HUES6 (cell line): ENCODE data around the gene NDUFB4.

ENCODE experiments used
- H3K27ac ChIP-seq: 2 replicates; pipeline ENCODE4 v1.7.0; 2013; ENCODE audit warnings: low read depth, mild to moderate bottlenecking, low read length, inconsistent platforms
- H3K27me3 ChIP-seq: 2 replicates; pipeline ENCODE4 v1.6.1; 2013; ENCODE audit warnings: low read length; ENCODE audit not compliant: control insufficient read depth, insufficient read depth
- H3K36me3 ChIP-seq: 2 replicates; pipeline ENCODE4 v1.6.1; 2013; ENCODE audit warnings: low read length; ENCODE audit not compliant: control insufficient read depth, insufficient read depth
- H3K4me1 ChIP-seq: 2 replicates; pipeline ENCODE4 v1.6.1; 2013; ENCODE audit warnings: low read length; ENCODE audit not compliant: control insufficient read depth, insufficient read depth
- H3K4me3 ChIP-seq: 2 replicates; pipeline ENCODE4 v1.5.1; 2013; ENCODE audit warnings: low read depth, low read length
- H3K9ac ChIP-seq: one replicate; pipeline ENCODE4 v1.6.1; 2013; ENCODE audit warnings: mild to moderate bottlenecking, low read length
- H3K9me3 ChIP-seq: 2 replicates; pipeline ENCODE4 v1.6.1; 2013; ENCODE audit warnings: low read depth, low read length; ENCODE audit not compliant: control insufficient read depth, insufficient read depth

The NDUFB4 gene

DNA sequence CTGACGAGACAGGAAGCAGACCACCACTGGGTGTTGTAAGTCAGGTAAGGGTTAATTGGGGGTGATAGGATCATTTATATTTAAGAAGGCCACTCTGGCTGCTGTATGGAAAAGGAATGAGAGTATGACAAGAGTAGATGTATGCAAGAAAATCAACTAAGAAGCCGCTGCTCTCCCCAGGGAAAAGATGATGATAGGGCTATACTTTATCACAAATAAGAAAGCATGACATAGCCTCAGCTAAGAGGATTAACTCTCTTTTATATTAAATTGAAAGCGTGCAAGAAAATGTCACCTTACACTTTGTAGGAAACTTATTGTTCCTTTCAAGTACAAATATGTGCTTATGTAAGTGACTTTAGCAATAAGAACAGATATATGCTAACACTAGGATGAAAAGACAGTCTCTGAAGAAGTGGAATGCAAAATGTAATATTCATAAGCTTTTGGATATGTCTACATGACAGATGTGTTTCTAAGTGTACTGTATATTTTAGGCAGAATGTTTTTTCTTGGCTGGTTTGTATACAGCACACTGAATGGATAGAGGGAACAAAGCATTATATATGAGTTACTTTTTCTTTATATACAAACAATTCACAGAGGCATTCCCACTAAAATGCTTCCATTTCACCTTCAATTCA is 8.7 kb upstream of the NDUFB4 start:
- Histone ChIP-seq H3K9ac (no peak overlapping the region), H3K36me3 (no peaks in the 10 kb centered on the region), H3K4me1 (no peaks in the 10 kb centered on the region), H3K4me3 (no peak overlapping the region), H3K9me3 (no peaks in the 10 kb centered on the region), H3K27ac (no peak overlapping the region), H3K27me3 (no peaks in the 10 kb centered on the region)

DNA sequence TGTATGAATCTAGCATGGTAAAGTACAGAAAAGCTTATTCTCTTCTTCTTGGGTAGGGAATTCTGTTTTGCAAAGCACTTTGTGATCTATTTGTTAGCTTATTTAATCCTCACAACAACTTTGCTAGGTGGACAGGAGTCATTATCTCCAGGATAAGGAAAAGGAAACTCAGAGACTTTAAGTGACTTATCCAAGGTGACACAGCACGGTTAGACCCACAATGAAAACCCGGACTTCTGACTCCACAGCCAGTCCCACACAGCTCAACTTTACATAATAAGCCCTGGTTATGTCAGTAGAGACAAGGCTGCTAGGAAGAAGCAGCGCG is 384 bp upstream of the NDUFB4 start:
- peak overlapping the region; percentile 19 for H3K9ac ChIP-seq
- 0 out of 2 replicates have a peak, but pooled peaks cover 6% of the 10 kb centered on the region for H3K4me1 ChIP-seq
- H3K4me3 ChIP-seq, result peak overlapping the region; percentile 76
- no peaks in the 10 kb centered on the region for H3K9me3 ChIP-seq
- peaks cover 28% of the 10 kb centered on the region for H3K36me3 ChIP-seq
- no peak overlapping the region for H3K27ac ChIP-seq
- H3K27me3 ChIP-seq, result no peaks in the 10 kb centered on the region

DNA sequence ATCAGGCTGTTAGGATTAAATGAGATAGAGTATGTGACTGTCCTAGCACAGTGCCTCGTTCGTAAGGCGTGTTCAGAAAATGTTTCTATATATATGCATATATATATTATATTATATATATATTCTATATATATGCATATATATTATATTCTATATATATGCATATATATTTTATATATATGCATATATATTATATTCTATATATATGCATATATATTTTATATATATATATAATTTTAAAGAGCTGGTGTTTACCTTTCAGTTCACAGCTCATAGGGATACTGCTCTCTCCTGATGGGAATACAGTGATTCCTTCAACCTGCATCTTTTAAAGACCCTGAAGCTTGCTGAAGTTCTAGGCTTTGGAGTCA is 702 bp downstream of the NDUFB4 start:
- no peaks in the 10 kb centered on the region for H3K27me3 ChIP-seq
- 0 out of 2 replicates have a peak, but pooled peaks cover 6% of the 10 kb centered on the region for H3K4me1 ChIP-seq
- H3K9me3 ChIP-seq, result no peaks in the 10 kb centered on the region
- peaks cover 39% of the 10 kb centered on the region for H3K36me3 ChIP-seq
- H3K27ac ChIP-seq, result peak overlapping the region; percentile 87; the same call in 1 of the 2 replicates
- H3K9ac ChIP-seq, result peak overlapping the region; percentile 90
- peak overlapping the region; percentile 76 for H3K4me3 ChIP-seq

DNA sequence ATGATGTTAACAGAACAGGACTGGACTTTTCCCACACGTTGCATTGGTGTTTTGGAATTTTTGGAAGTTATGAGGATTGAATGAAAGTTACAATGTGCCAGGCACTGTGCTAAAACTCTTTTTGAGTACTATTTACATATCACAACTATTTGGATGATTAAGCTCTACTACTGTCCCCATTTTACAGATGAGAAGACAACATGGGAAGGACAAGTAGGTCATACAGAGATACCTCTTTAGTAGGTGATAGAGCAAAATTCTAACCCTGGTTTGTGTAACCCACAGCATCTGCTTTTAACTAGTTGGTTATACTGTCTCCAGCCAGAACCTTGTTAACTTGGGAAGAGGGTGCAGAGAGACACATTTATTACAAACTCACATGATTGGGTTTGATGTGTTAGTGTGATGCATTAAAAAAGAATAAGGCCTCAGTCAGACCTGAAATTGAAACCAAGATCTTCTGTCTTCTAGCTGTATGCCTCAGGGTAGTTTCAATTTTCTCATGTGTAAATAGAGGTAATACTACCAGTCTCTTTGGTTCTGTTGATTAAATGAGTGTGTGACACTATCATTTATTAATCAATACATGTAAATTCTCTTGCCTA is 1.4 kb downstream of the NDUFB4 start:
- no peaks in the 10 kb centered on the region for H3K27me3 ChIP-seq
- no peak overlapping the region for H3K9ac ChIP-seq
- 0 out of 2 replicates have a peak, but pooled peaks cover 6% of the 10 kb centered on the region for H3K4me1 ChIP-seq
- H3K9me3 ChIP-seq, result no peaks in the 10 kb centered on the region
- H3K4me3 ChIP-seq, result peak overlapping the region; percentile 76
- H3K27ac ChIP-seq, result no peak overlapping the region
- peaks cover 45% of the 10 kb centered on the region for H3K36me3 ChIP-seq

DNA sequence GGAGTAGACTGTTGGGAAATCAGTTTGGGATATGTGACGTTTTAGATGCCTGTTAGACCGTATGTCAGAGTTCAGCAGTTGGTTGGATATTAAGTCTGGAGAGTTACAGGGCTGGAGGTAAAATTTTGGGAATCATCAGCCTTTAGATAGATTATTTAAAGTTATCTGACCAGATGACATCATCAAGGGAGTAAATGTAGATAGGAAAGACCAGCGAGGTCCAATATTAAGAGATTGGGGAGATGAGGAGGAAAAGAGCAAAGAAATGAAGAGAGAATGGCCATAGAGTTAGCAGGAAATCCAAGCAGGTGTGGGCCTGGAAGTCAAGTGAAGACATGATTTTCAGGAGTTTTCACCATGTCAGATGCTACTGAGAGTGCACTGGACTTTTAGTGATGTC is 3.1 kb downstream of the NDUFB4 start:
- Histone ChIP-seq H3K9me3 (no peaks in the 10 kb centered on the region), H3K4me3 (no peak overlapping the region), H3K27ac (no peak overlapping the region), H3K36me3 (peaks cover 49% of the 10 kb centered on the region), H3K27me3 (no peaks in the 10 kb centered on the region), H3K9ac (no peak overlapping the region), H3K4me1 (0 out of 2 replicates have a peak, but pooled peaks cover 6% of the 10 kb centered on the region)

DNA sequence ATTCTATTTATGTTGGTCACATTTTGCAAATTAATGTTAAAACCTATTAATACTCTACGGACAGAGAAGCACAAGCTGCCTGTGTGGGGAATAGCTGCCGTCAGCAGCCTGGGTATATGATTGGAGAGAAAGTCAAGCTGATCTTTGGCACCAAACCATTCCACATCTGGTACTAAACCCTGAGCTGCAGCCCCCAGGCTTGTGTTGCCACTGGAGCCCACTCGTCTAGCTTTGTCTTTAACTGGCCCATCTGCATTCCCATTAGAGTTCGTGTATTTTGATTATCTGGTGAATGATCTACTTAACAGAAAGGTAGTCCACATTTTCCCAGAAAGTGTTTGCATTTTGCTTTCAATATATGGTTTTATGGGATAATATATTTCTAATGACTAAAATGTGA is 5.4 kb downstream of the NDUFB4 start:
- Histone ChIP-seq H3K27ac (no peak overlapping the region), H3K4me3 (no peak overlapping the region), H3K9ac (peak overlapping the region; percentile 7), H3K9me3 (no peaks in the 10 kb centered on the region), H3K27me3 (no peaks in the 10 kb centered on the region), H3K4me1 (peaks cover 16% of the 10 kb centered on the region; the same call in 1 of the 2 replicates), H3K36me3 (peaks cover 49% of the 10 kb centered on the region)

DNA sequence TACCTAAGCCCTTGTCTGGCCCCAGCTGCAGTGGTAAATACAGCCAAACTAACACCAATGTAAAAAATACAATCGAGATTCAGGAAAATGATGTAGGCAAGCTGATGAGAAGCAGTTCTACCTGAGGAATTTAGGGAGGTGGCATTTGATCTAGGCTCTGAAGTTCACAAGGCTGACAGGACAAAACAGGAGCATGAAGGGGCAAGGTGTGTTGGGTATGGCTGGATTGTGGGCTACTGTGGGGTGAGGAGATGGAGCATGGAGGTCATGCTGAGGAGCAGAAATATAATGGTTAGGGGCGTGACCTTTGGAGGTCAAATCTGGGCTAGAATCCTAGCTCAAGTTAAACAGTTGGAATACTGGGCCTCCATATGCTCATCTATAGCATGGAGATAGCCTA is 6.5 kb downstream of the NDUFB4 start:
- Histone ChIP-seq H3K9me3 (no peaks in the 10 kb centered on the region), H3K4me1 (peaks cover 10% of the 10 kb centered on the region; the same call in 1 of the 2 replicates), H3K27ac (no peak overlapping the region), H3K27me3 (no peaks in the 10 kb centered on the region), H3K36me3 (peaks cover 44% of the 10 kb centered on the region), H3K9ac (no peak overlapping the region), H3K4me3 (no peak overlapping the region)

DNA sequence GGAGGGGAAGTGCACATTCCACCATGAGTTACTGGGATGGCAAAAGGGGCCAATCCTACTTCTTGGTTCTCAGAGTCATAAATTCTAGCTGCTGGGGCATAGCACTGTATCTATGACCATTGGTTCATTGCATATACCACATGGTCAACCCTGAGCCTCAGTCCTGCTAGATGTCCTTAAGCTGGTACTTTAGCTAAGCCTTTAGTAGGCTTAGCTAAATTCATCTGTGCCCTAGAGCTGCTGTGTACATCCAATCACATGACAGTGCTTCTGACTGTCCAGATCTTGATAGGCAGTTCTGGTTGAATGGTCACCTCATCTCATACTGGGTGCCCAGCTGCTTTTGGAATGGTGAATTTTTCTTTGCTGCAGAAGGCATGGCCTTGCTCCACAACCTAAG is 8.2 kb downstream of the NDUFB4 start:
- Histone ChIP-seq H3K9ac (no peak overlapping the region), H3K27me3 (no peaks in the 10 kb centered on the region), H3K4me3 (no peak overlapping the region), H3K27ac (no peak overlapping the region), H3K9me3 (no peaks in the 10 kb centered on the region), H3K36me3 (peaks cover 28% of the 10 kb centered on the region), H3K4me1 (peaks cover 10% of the 10 kb centered on the region; the same call in 1 of the 2 replicates)

DNA sequence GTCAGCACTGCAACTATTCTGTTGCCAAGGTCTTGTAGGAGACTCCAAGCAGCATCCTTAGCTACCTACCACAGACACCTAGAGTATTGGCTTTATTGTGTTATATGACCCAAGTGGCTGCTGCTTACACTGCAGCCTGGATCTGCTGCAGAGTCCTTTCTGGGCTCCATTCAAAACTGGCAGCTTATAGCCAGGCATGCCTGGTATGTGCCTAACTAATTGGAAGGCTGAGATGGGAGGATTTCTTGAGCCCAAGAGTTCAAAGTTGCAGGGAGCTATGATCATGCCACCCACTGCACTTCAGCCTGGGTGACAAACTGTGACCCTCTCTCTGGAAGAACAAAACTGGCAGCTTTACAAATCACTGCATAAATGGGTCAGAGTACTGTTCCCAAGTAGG is 8.6 kb downstream of the NDUFB4 start:
- no peaks in the 10 kb centered on the region for H3K27me3 ChIP-seq
- no peaks in the 10 kb centered on the region for H3K9me3 ChIP-seq
- H3K36me3 ChIP-seq, result peaks cover 24% of the 10 kb centered on the region
- peaks cover 10% of the 10 kb centered on the region; the same call in 1 of the 2 replicates for H3K4me1 ChIP-seq
- H3K27ac ChIP-seq, result no peak overlapping the region
- H3K4me3 ChIP-seq, result no peak overlapping the region
- no peak overlapping the region for H3K9ac ChIP-seq

DNA sequence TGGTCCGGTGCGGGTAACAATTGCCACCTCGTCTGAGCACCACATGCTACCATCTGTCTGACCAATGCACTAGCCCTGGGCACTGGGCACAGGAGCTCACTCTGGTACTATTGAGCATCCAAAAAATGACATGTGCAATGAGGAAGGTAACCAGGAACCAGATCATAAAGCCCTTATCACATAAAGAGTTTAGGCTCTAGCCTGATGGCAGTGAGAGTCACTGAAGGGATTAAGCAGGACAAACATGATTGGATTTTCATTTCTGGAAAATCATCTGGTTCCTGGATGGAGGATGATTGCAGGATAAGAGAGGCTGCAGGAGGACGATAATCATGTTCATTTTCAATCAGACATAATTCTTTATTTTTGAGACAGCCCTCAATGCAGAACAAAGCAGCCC is 12.4 kb downstream of the NDUFB4 start:
- Histone ChIP-seq H3K27ac (no peak overlapping the region), H3K4me3 (no peak overlapping the region), H3K4me1 (peaks cover 10% of the 10 kb centered on the region; the same call in 1 of the 2 replicates), H3K9ac (no peak overlapping the region), H3K36me3 (no peaks in the 10 kb centered on the region), H3K9me3 (no peaks in the 10 kb centered on the region), H3K27me3 (no peaks in the 10 kb centered on the region)

DNA sequence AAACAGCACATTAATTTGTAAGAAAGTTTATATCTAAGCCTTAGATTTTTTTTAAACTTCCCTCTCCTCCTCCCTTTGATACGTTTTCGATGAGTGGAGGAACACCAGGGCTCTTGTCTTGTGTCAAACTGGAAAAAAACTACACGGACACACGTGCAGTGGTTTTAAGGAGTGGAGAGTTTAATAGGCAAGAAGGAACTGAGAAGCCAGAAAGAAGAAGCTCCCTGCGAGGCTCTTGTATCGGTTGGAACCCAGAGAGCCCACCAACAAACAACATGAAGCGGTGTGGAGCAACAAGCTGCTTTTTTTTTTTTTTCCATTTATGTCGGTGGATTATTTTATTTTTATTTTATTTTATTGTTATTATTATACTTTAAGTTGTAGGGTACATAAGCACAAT is 18.6 kb downstream of the NDUFB4 start:
- Histone ChIP-seq H3K27me3 (no peaks in the 10 kb centered on the region), H3K9ac (no peak overlapping the region), H3K36me3 (no peaks in the 10 kb centered on the region), H3K27ac (no peak overlapping the region), H3K4me3 (no peak overlapping the region), H3K4me1 (peaks cover 12% of the 10 kb centered on the region; the same call in 1 of the 2 replicates), H3K9me3 (no peaks in the 10 kb centered on the region)
